Measurements from ENCODE around the gene ZNF433.

The ZNF433 gene

GRCh38 chr19:11982526-11982925, 53.0 kb downstream of the ZNF433 start:
- Histone ChIP-seq H3K4ac (ENCODE audit: low read depth in 1 of 2, low read length in 2 of 2) (no peak overlapping the region), H2AFZ (ENCODE audit: low read depth, low read length) (no peak overlapping the region), H4K91ac (ENCODE audit: low read length) (no peak overlapping the region), H3K9ac (ENCODE audit: low read length) (no peak overlapping the region), H2AK5ac (ENCODE audit: low read length, severe bottlenecking) (no peak overlapping the region), H2BK12ac (ENCODE audit: low read length in 2 of 2) (no peak overlapping the region), H2BK15ac (ENCODE audit: low read depth, poor library complexity, severe bottlenecking) (no peak overlapping the region), H3K4me1 (ENCODE audit: control insufficient read depth, insufficient read depth, low read depth, low read length) (no peaks in the 10 kb centered on the region), H4K8ac (ENCODE audit: low read length) (no peak overlapping the region), H3K79me1 (replicated peaks; ENCODE audit: low read length, poor library complexity, severe bottlenecking) (no peaks in the 10 kb centered on the region), H3K36me3 (ENCODE audit: control insufficient read depth in 1 of 2, insufficient read depth in 2 of 2, low read depth in 1 of 2, low read length in 2 of 2) (peaks cover 1 to 21% of the 10 kb centered on the region in 2 experiments), H3K27me3 (ENCODE audit: control insufficient read depth in 1 of 2, insufficient read depth in 1 of 2, low read length in 2 of 2) (no peaks in the 10 kb centered on the region), H3K27ac (ENCODE audit: low read length, poor library complexity, severe bottlenecking) (no peak overlapping the region), H2BK5ac (ENCODE audit: low read depth, low read length, poor library complexity, severe bottlenecking) (no peak overlapping the region), H3K4me2 (ENCODE audit: low read length, poor library complexity, severe bottlenecking) (no peak overlapping the region), H3K4me3 (ENCODE audit: insufficient read depth in 1 of 2, low read depth in 1 of 2, low read length in 2 of 2) (peak overlapping the region in 1 of 2 experiments; percentile 7), H3K9me3 (ENCODE audit: control insufficient read depth, low read length) (peaks cover 59% of the 10 kb centered on the region), H3K18ac (ENCODE audit: low read depth in 1 of 2, low read length in 2 of 2) (no peak overlapping the region), H3K14ac (ENCODE audit: low read length in 2 of 2) (no peak overlapping the region), H2BK120ac (ENCODE audit: low read depth, low read length) (no peak overlapping the region), H3K23ac (ENCODE audit: low read length in 2 of 2) (no peak overlapping the region)
- DNase-seq = no peak
- WGBS = 68% methylated on average over 2 of the region's 4 CpGs

GRCh38 chr19:11979527-11979926, 56.0 kb downstream of the ZNF433 start:
- no peak overlapping the region for H3K23ac ChIP-seq (ENCODE audit: low read length in 2 of 2)
- H4K91ac ChIP-seq (ENCODE audit: low read length) = no peak overlapping the region
- peaks cover 2 to 28% of the 10 kb centered on the region in 2 experiments for H3K36me3 ChIP-seq (ENCODE audit: control insufficient read depth in 1 of 2, insufficient read depth in 2 of 2, low read depth in 1 of 2, low read length in 2 of 2)
- H3K27ac ChIP-seq (ENCODE audit: low read length, poor library complexity, severe bottlenecking) = no peak overlapping the region
- H2BK5ac ChIP-seq (ENCODE audit: low read depth, low read length, poor library complexity, severe bottlenecking) = no peak overlapping the region
- H3K18ac ChIP-seq (ENCODE audit: low read depth in 1 of 2, low read length in 2 of 2) = no peak overlapping the region
- H4K8ac ChIP-seq (ENCODE audit: low read length) = no peak overlapping the region
- H3K4me2 ChIP-seq (ENCODE audit: low read length, poor library complexity, severe bottlenecking) = no peak overlapping the region
- DNase-seq = no peak
- 62% methylated on average over 3 of the region's 4 CpGs for WGBS
- H3K4me3 ChIP-seq (ENCODE audit: insufficient read depth in 1 of 2, low read depth in 1 of 2, low read length in 2 of 2) = peak overlapping the region in 1 of 2 experiments; percentile 60
- no peak overlapping the region for H2BK120ac ChIP-seq (ENCODE audit: low read depth, low read length)
- no peak overlapping the region for H2BK12ac ChIP-seq (ENCODE audit: low read length in 2 of 2)
- no peak overlapping the region for H2BK15ac ChIP-seq (ENCODE audit: low read depth, poor library complexity, severe bottlenecking)
- no peak overlapping the region for H2AFZ ChIP-seq (ENCODE audit: low read depth, low read length)
- no peak overlapping the region for H3K9ac ChIP-seq (ENCODE audit: low read length)
- H3K4me1 ChIP-seq (ENCODE audit: control insufficient read depth, insufficient read depth, low read depth, low read length) = no peaks in the 10 kb centered on the region
- H3K9me3 ChIP-seq (ENCODE audit: control insufficient read depth, low read length) = peaks cover 83% of the 10 kb centered on the region
- no peaks in the 10 kb centered on the region for H3K27me3 ChIP-seq (ENCODE audit: control insufficient read depth in 1 of 2, insufficient read depth in 1 of 2, low read length in 2 of 2)
- H2AK5ac ChIP-seq (ENCODE audit: low read length, severe bottlenecking) = no peak overlapping the region
- H3K14ac ChIP-seq (ENCODE audit: low read length in 2 of 2) = no peak overlapping the region
- H3K4ac ChIP-seq (ENCODE audit: low read depth in 1 of 2, low read length in 2 of 2) = no peak overlapping the region
- no peaks in the 10 kb centered on the region for H3K79me1 ChIP-seq (replicated peaks; ENCODE audit: low read length, poor library complexity, severe bottlenecking)

GRCh38 chr19:11978492-11979100, 56.9 kb downstream of the ZNF433 start:
- peaks cover 2 to 28% of the 10 kb centered on the region in 2 experiments for H3K36me3 ChIP-seq (ENCODE audit: control insufficient read depth in 1 of 2, insufficient read depth in 2 of 2, low read depth in 1 of 2, low read length in 2 of 2)
- H3K27ac ChIP-seq (ENCODE audit: low read length, poor library complexity, severe bottlenecking) = no peak overlapping the region
- no peak overlapping the region for H4K91ac ChIP-seq (ENCODE audit: low read length)
- no peak overlapping the region for H2BK15ac ChIP-seq (ENCODE audit: low read depth, poor library complexity, severe bottlenecking)
- no peak overlapping the region for H2AK5ac ChIP-seq (ENCODE audit: low read length, severe bottlenecking)
- H3K4me3 ChIP-seq (ENCODE audit: insufficient read depth in 1 of 2, low read depth in 1 of 2, low read length in 2 of 2) = peak overlapping the region in 1 of 2 experiments; percentile 60
- no peak overlapping the region for H2BK5ac ChIP-seq (ENCODE audit: low read depth, low read length, poor library complexity, severe bottlenecking)
- H3K23ac ChIP-seq (ENCODE audit: low read length in 2 of 2) = no peak overlapping the region
- no peak overlapping the region for H3K4me2 ChIP-seq (ENCODE audit: low read length, poor library complexity, severe bottlenecking)
- H2AFZ ChIP-seq (ENCODE audit: low read depth, low read length) = no peak overlapping the region
- H3K14ac ChIP-seq (ENCODE audit: low read length in 2 of 2) = no peak overlapping the region
- no peak overlapping the region for H2BK12ac ChIP-seq (ENCODE audit: low read length in 2 of 2)
- no peaks in the 10 kb centered on the region for H3K4me1 ChIP-seq (ENCODE audit: control insufficient read depth, insufficient read depth, low read depth, low read length)
- no peaks in the 10 kb centered on the region for H3K27me3 ChIP-seq (ENCODE audit: control insufficient read depth in 1 of 2, insufficient read depth in 1 of 2, low read length in 2 of 2)
- no peak overlapping the region for H3K4ac ChIP-seq (ENCODE audit: low read depth in 1 of 2, low read length in 2 of 2)
- no peak overlapping the region for H4K8ac ChIP-seq (ENCODE audit: low read length)
- no peak overlapping the region for H3K18ac ChIP-seq (ENCODE audit: low read depth in 1 of 2, low read length in 2 of 2)
- no peaks in the 10 kb centered on the region for H3K79me1 ChIP-seq (replicated peaks; ENCODE audit: low read length, poor library complexity, severe bottlenecking)
- WGBS = 93% methylated on average over 6 of the region's 9 CpGs
- peaks cover 83% of the 10 kb centered on the region for H3K9me3 ChIP-seq (ENCODE audit: control insufficient read depth, low read length)
- H3K9ac ChIP-seq (ENCODE audit: low read length) = no peak overlapping the region
- no peak overlapping the region for H2BK120ac ChIP-seq (ENCODE audit: low read depth, low read length)
- DNase-seq = no peak

- Histone ChIP-seq H3K18ac (ENCODE audit: low read depth in 1 of 2, low read length in 2 of 2) (no peak overlapping the region), H2AK5ac (ENCODE audit: low read length, severe bottlenecking) (no peak overlapping the region), H3K4me2 (ENCODE audit: low read length, poor library complexity, severe bottlenecking) (no peak overlapping the region), H3K9me3 (ENCODE audit: control insufficient read depth, low read length) (peaks cover 56% of the 10 kb centered on the region), H3K4ac (ENCODE audit: low read depth in 1 of 2, low read length in 2 of 2) (no peak overlapping the region), H2BK120ac (ENCODE audit: low read depth, low read length) (no peak overlapping the region), H2BK5ac (ENCODE audit: low read depth, low read length, poor library complexity, severe bottlenecking) (no peak overlapping the region), H3K4me1 (ENCODE audit: control insufficient read depth, insufficient read depth, low read depth, low read length) (no peaks in the 10 kb centered on the region), H3K4me3 (ENCODE audit: insufficient read depth in 1 of 2, low read depth in 1 of 2, low read length in 2 of 2) (no peak overlapping the region), H2BK12ac (ENCODE audit: low read length in 2 of 2) (no peak overlapping the region), H3K9ac (ENCODE audit: low read length) (no peak overlapping the region), H3K79me1 (replicated peaks; ENCODE audit: low read length, poor library complexity, severe bottlenecking) (no peaks in the 10 kb centered on the region), H3K14ac (ENCODE audit: low read length in 2 of 2) (no peak overlapping the region), H3K27me3 (ENCODE audit: control insufficient read depth in 1 of 2, insufficient read depth in 1 of 2, low read length in 2 of 2) (no peaks in the 10 kb centered on the region), H3K23ac (ENCODE audit: low read length in 2 of 2) (no peak overlapping the region), H4K91ac (ENCODE audit: low read length) (no peak overlapping the region), H3K36me3 (ENCODE audit: control insufficient read depth in 1 of 2, insufficient read depth in 2 of 2, low read depth in 1 of 2, low read length in 2 of 2) (peaks cover 2 to 17% of the 10 kb centered on the region in 2 experiments), H2BK15ac (ENCODE audit: low read depth, poor library complexity, severe bottlenecking) (no peak overlapping the region), H2AFZ (ENCODE audit: low read depth, low read length) (no peak overlapping the region), H4K8ac (ENCODE audit: low read length) (no peak overlapping the region), H3K27ac (ENCODE audit: low read length, poor library complexity, severe bottlenecking) (no peak overlapping the region)
- no peak for DNase-seq
- WGBS = 67% methylated on average over 3 of the region's 5 CpGs
Measured at GRCh38 chr19:11973019-11973810, 62.3 kb downstream of the ZNF433 start.

Measured in mesenchymal stem cell (in vitro differentiated cells and primary cell).